Measurements from ENCODE around the gene ERCC1. TPM values are rescaled to one million over a fixed set of nuclear protein-coding genes. Genes with fewer than 3 reads are reported as not detected.

Gene ERCC1
- total and polyA plus RNA-seq, 2 of the 13 experiments (the other 11 are each of a cell fraction or from before 2014, with no cell fraction given), result 40.0 to 66.4 TPM

DNA sequence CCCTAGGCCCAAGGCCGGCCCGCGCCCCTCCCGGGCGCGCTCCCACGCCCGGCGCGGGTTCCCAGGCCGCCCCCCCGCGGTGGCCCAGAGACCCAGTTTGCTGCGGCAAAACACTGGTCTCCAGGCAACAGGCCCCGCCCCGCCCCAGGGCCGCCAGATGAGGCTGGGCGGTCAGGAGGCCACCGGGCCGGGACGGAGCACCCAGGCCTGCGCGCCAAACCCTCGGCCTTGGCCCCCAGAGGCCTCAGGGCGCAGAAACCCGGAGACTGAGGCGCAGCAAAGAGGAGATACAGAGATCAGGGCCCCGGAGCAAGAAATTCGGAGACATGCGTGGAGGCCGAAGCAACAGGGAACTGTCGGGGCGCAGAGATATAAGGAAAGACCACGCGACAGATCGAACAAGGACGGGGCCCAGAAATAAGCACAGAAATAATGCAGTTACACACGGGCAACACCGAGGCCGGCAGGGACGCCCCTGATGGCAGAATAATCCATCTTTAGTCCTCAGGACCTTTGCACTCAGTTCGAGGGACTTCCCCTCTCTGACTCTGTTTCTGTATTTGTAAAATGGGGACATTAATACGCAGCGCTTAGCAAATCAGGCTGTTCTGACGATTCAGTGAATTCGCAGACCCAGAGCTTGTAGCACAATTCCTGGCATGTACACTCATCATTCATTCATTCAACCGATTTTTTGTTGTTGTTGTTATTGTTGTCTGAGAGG is 20.8 kb upstream of the ERCC1 start (continued):
- TF ChIP-seq, protein P1, sequence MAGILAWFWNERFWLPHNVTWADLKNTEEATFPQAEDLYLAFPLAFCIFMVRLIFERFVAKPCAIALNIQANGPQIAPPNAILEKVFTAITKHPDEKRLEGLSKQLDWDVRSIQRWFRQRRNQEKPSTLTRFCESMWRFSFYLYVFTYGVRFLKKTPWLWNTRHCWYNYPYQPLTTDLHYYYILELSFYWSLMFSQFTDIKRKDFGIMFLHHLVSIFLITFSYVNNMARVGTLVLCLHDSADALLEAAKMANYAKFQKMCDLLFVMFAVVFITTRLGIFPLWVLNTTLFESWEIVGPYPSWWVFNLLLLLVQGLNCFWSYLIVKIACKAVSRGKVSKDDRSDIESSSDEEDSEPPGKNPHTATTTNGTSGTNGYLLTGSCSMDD (CRISPR knock-in tag; IDR thresholded peaks at IDR 0.05), result no peak
- TF ChIP-seq PAX8 (CRISPR knock-in tag; IDR thresholded peaks at IDR 0.05; ENCODE audit: borderline replicate concordance) (no peak), MAFF (IDR thresholded peaks at IDR 0.05; ENCODE audit: low read depth, low read length) (no peak), ZNF569 (CRISPR knock-in tag; IDR thresholded peaks at IDR 0.05; ENCODE audit: borderline replicate concordance) (no peak), IRF2 (CRISPR knock-in tag; IDR thresholded peaks at IDR 0.05) (peak; percentile 18; the same call in 1 of the 2 replicates), ZNF33B (CRISPR knock-in tag; IDR thresholded peaks at IDR 0.05) (no peak), TARDBP (CRISPR knock-in tag; IDR thresholded peaks at IDR 0.05) (peak; percentile 63; the same call in 1 of the 2 replicates), TCF7 (IDR thresholded peaks at IDR 0.05; ENCODE audit: low read depth) (no peak), ZNF10 (CRISPR knock-in tag; IDR thresholded peaks at IDR 0.05; ENCODE audit: borderline replicate concordance, low read depth) (no peak), ZNF7 (CRISPR knock-in tag; IDR thresholded peaks at IDR 0.05) (no peak), HDAC2 (CRISPR knock-in tag; IDR thresholded peaks at IDR 0.05) (0 out of 2 replicates have a peak, but pooled peaks have one; percentile 29), NCOA1 (CRISPR knock-in tag; IDR thresholded peaks at IDR 0.05) (no peak), ZNF256 (CRISPR knock-in tag; conservative IDR thresholded peaks at IDR 0.05) (no peak), ZNF234 (CRISPR knock-in tag; conservative IDR thresholded peaks at IDR 0.05) (no peak), ZNF292 (CRISPR knock-in tag; IDR thresholded peaks at IDR 0.05; ENCODE audit: borderline replicate concordance, low read depth) (no peak), ZNF24 (IDR thresholded peaks at IDR 0.05) (no peak)
- TF ChIP-seq, protein P2, sequence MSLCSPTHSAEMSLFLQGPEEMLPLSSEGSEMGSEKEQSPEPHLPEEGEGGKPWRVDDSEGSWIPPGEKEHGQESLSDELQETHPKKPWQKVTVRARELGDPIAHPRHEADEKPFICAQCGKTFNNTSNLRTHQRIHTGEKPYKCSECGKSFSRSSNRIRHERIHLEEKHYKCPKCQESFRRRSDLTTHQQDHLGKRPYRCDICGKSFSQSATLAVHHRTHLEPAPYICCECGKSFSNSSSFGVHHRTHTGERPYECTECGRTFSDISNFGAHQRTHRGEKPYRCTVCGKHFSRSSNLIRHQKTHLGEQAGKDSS (CRISPR knock-in tag; IDR thresholded peaks at IDR 0.05; ENCODE audit: borderline replicate concordance, low read depth), result no peak
- TF ChIP-seq, protein P3, sequence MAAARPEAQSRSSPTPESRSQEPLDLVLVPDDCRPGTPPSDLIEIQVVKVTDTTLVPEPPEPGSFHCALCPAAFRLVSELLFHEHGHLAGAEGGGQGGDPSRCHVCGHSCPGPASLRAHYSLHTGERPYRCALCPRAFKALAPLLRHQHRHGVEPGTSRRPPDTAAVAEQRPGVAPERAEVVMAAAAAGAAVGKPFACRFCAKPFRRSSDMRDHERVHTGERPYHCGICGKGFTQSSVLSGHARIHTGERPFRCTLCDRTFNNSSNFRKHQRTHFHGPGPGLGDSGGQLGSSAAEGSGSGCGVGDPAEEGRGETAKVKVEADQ (CRISPR knock-in tag; IDR thresholded peaks at IDR 0.05; ENCODE audit: borderline replicate concordance), result no peak
- TF ChIP-seq, protein P4, sequence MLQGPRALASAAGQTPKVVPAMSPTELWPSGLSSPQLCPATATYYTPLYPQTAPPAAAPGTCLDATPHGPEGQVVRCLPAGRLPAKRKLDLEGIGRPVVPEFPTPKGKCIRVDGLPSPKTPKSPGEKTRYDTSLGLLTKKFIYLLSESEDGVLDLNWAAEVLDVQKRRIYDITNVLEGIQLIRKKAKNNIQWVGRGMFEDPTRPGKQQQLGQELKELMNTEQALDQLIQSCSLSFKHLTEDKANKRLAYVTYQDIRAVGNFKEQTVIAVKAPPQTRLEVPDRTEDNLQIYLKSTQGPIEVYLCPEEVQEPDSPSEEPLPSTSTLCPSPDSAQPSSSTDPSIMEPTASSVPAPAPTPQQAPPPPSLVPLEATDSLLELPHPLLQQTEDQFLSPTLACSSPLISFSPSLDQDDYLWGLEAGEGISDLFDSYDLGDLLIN (CRISPR knock-in tag; IDR thresholded peaks at IDR 0.05; ENCODE audit: borderline replicate concordance), result no peak
- TF ChIP-seq, protein P5, sequence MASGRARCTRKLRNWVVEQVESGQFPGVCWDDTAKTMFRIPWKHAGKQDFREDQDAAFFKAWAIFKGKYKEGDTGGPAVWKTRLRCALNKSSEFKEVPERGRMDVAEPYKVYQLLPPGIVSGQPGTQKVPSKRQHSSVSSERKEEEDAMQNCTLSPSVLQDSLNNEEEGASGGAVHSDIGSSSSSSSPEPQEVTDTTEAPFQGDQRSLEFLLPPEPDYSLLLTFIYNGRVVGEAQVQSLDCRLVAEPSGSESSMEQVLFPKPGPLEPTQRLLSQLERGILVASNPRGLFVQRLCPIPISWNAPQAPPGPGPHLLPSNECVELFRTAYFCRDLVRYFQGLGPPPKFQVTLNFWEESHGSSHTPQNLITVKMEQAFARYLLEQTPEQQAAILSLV (CRISPR knock-in tag; IDR thresholded peaks at IDR 0.05; ENCODE audit: borderline replicate concordance), result no peak
